NK-92 (cell line): Measurements from ENCODE around the gene FABP3.

Experiments used
- DNase-seq: peaks from one replicate; lab custom pipeline; 2025; ENCODE audit not compliant: unreplicated experiment; lab: John Stamatoyannopoulos, UW

Gene FABP3

DNA sequence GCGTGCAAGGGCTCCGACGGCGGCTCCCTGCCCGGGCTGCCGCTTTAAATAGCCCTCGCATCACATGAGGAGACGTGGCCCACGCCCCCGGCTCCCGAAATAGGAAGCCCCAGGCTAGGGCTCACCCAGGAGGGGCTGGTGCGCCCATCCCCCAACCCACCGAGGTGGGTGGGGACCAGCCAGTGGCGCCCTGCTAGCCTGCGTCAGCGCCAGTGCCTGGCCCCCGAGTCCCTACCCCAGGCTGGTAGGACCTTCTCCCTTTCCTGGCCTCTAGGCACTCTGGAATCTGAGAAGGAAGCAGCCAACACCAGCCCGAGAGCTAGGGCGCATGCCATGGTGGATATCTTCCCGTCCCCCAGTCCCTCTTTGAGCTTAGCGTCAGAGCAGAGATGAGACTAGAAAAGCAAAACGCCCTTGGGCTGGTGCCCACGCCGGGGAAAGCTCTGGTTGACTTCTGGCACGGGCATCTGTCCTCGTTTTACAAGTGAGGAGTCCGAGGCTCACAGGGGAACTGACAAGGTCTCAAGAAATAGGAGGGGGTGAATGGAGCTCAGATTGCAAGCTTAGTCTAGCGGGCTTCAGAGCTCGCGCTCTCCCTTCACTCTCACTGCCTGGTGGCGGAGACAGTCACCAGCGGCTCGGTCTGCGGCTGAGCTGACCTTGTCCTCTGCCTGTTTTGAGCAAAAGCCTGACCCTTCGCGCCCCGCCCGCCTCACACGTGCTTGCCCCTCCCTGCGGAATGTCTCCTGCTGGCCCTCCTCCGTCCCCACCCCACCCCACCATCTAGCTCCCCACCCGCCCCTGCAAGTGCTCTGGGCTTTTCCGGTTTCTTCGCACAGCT lies at the start of gene FABP3:
Gene FABP3 (minus strand): TSS at position 21 of the 841 bp plus-strand sequence. CDS start 62 bp downstream, outside the sequence.
- no peak for DNase-seq

GRCh38 chr1:31421371-31422040 lies 48.6 kb upstream of the FABP3 start:
- no peak for DNase-seq

GRCh38 chr1:31420716-31421115 lies 47.8 kb upstream of the FABP3 start:
- DNase-seq = no peak

DNA sequence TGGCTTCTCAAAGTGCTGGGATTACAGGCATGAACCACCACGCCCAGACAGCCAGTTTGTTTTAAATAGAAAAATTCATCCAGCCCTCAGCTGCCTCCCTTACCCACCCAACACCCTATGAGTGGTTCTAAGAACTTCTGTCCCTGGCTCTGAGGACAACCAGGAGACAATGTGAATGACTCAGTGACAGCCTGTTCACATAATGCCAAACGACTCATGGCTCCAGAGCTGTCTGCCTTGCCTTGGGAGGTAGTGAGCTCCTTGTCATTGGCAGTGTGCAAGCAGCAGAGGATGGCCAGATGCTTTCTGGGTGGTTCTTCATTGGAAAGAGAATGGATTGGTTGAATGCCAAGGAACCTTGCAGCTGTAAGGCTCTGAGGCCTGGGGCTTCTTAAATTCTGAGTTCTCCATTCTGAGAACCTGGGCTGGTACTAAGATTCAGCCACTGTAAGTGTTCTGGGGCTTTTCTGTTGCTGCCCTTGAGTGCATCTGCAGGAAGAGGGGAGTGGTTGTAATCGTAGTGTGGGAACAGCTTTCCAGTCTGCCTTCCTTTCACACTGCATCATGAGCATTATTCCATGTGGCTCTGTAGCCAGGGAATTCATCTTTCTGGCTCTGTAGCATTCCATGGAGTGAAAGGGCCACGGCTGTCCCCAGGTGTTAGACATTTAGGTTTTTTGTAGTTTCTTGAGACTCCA lies 45.9 kb upstream of the FABP3 start:
- no peak for DNase-seq

DNA sequence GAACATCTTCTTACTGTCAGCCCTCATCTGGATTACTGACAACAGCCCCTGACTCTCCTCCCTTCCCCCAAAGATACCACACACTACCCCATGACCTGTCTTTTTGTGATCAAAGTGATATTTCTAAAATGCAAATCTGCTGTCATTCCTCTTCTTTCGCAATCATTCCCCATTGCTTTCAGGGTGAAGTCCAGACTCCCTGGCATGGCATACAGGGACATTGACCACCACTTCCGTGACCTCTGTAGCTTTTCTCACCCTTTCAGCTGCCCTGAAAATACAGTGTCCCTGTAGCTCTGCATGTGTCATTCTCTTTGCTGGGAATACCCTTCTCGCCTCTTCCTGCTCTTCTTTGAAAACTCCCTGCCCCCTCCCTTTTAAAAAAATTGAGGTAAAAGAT lies 44.3 kb upstream of the FABP3 start:
- DNase-seq = no peak

DNA sequence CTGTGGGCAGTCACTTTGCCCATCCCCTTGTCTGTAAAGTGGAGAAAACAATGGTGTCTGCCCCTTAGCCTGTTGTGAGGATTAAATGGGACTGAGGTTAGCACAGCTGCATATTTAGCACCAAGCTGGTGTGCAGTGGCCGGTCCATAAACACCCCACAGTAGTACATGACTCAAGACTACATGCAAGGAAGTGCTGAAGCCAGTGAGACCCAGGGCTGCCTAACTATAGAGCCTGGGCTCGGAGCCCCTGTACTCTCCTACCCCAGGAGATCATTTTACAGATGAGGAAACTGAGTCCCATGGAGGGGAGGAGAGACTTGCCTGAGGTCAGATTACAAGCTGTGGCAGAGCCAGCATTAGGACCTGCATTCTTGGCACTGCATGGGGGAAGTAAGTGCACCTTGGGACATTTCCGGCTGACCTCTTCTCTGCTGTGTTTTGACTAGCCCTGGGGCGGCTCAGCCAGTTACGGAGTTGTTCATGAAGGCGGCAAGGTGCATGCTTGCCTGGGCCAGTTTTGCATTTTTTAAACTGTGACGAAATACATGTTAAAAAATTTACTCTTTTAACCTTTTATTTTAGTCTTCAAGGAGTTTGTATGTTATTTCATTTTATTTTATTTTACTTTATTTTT lies 43.3 kb upstream of the FABP3 start:
- DNase-seq = no peak

GRCh38 chr1:31415658-31416057 lies 42.8 kb upstream of the FABP3 start:
- no peak for DNase-seq

DNA sequence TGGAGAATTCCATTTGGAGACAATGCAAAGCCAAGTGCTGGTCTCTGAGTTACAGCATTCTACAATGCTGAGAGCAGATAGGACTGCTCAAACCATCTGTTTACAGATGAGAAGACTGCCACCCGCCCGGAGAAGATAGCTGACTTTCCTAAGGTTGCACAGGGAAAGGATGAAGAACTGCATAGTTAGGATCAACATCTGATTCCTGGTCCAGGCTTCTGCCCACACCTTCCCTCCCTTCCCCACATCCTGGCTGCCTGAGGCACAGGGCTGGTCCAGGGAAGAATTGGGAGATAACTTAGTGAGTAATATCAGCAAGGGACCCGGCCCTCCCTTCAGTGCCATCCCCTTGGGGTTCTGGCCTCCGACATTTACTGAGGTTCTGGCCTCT lies 42.1 kb upstream of the FABP3 start:
- DNase-seq = no peak

DNA sequence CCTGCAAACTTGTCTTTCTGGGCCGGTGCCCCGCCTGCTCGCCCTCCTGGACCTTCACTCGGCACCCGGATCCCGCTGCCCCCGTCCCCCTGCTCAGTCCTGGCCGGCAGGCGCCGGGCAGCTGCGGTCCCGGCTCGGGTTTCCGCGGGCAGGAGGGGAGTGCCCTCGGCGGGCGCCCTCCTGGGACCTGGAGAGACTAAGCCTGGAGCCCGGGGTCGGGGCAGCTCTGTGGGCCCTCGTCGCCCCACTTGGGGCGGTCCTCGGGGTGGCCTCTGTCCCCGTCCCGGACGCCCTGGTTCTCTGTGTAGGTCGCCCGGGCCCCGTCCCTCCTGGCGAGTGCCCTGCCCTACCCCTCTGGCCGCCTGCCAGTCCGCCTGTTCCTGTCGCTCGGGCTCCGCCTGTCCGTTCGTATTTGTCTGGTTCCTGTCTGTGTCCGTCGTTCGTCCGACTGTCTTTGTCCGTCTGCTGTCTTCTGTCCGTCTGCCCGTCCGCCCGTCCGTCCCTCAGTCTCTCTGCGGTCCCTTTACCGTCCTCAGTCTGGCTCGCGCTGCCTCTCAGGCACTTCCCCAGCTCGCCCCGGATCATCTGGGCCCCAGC lies 40.6 kb upstream of the FABP3 start:
- DNase-seq = no peak

DNA sequence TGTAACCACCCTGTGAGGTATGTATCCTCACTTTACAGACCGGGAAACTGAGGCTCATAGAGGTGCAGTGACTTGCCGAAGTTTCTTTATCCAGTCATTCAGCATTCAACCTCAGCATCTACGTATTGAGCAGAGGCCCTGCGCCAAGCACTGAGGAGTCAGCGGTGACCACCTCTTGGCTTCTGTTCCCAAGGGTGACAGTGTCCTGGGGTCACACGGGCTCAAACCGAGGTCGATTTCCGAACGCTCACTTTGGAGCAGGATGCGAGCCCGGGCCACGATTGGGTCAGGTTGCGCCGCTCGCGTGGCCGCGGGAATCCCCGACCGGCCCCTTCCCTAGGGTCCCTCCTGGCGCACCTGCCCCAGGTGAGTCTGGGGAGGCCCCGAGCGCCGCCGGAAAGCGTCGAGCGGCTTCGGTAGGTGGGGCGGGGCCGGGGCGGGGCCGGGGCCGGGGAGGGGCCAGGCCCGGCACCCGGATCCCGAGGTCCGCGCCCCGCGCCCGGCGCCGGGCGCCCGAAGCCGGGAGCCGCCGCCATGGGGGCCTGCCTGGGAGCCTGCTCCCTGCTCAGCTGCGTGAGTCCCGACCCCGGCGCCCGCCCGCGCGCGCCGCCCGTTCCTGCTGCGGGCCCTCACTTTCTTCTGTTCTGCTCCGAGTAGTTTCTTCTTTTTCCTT lies 40.0 kb upstream of the FABP3 start, which contains the start of gene SERINC2:
Gene SERINC2 (plus strand): TSS at position 482 of the 673 bp plus-strand sequence. CDS start 53 bp downstream, at position 535.
- DNase-seq = no peak

GRCh38 chr1:31412205-31412604 lies 39.3 kb upstream of the FABP3 start:
- no peak for DNase-seq

DNA sequence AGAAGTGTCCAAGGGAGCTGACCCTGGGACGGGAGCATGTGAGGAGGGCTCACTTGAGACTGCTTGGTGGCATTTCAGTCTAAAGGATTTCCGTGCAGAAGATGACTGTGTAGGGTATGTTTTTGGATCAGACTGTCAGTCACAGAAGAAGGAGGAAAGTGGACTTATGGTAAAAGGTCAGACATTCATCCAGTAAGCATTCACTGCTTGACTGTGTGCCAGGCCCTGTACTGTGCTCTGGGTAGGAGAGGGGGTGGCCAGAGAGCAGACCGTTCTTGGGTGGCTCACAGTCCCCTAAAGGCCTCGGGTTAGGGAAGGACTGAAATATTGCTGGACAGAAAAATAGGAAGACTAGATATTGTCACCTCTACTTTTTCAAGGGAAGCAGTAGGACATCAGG lies 38.0 kb upstream of the FABP3 start:
- no peak for DNase-seq

GRCh38 chr1:31409946-31410858 lies 37.3 kb upstream of the FABP3 start:
- DNase-seq = no peak

GRCh38 chr1:31408788-31409318 lies 36.0 kb upstream of the FABP3 start:
- DNase-seq = no peak

GRCh38 chr1:31407029-31407626 lies 34.3 kb upstream of the FABP3 start:
- DNase-seq = no peak

- DNase-seq = no peak
Observed at GRCh38 chr1:31405578-31406245, 32.8 kb upstream of the FABP3 start.

DNA sequence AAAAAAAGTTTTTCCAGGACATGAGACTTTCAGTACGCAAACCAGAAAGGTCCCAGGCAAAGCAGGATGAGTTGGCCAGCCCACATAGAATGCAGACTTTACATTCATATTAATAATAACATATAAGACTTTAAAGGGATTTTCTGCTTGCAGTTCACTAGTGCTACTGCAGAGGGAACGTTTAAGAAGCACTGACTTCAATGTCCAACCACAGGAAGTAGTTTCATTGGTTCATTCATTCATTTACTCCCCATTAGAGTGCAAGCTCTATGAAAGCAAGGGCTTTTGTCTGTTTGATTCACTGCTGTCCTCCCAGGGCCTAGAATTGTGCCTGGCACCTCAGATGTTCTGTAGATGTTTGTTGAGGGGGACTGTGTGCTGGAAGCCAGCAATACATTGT lies 28.4 kb upstream of the FABP3 start:
- DNase-seq = no peak

DNA sequence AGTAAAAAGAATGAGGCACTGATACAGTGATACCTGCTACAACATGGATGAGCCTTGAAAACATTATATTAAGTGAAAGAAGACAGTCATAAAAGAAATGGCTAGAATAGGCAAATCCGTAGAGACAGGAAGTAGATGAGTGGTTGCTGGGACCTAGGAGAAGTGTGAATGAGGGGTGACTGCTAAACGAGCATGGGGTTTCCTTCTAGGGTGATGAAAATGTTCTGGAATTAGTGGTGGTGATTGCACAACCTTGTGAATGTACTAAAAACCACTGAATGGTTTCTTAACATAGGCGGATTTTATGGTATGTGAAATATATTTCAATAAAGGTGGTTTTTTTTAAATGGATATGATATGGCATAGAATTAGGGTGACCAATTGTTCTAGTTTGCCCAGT lies 27.5 kb upstream of the FABP3 start:
- DNase-seq = no peak
